Muscle of leg (tissue), 11 donors: Measurements from ENCODE around the gene BABAM2. TPM values are rescaled to one million over a fixed set of nuclear protein-coding genes. Genes with fewer than 3 reads are reported as not detected.

Source experiments
- DNase-seq: peaks from one replicate; pipeline ENCODE4 v3.0.0; 2013
- H3K27ac ChIP-seq: one replicate; pipeline ENCODE4 v1.5.1; 2013; ENCODE audit warnings: mild to moderate bottlenecking, low read length, control low read depth
- H3K27me3 ChIP-seq: one replicate; pipeline ENCODE4 v1.6.1; 2013; ENCODE audit warnings: low read length; ENCODE audit not compliant: control insufficient read depth, insufficient read depth
- H3K36me3 ChIP-seq: one replicate; pipeline ENCODE4 v1.6.1; 2013; ENCODE audit warnings: low read length; ENCODE audit not compliant: control insufficient read depth, insufficient read depth
- H3K4me1 ChIP-seq: one replicate; pipeline ENCODE4 v1.6.1; 2013; ENCODE audit warnings: low read length; ENCODE audit not compliant: control insufficient read depth, insufficient read depth
- H3K4me3 ChIP-seq: one replicate; pipeline ENCODE4 v1.5.1; 2013; ENCODE audit warnings: low read length, control low read depth
- H3K9me3 ChIP-seq: replicated peaks from 2 replicates; pipeline ENCODE4 v1.6.1; 2013; ENCODE audit warnings: low read depth, low read length; ENCODE audit not compliant: control insufficient read depth
- WGBS: methylation state at CpG from one replicate; pipeline ENCODE4 v1.1.5; 2013; ENCODE audit warnings: missing lambda C conversion rate; ENCODE audit not compliant: insufficient coverage; 5-methylcytosine and 5-hydroxymethylcytosine counted together
- polyA plus RNA-seq, 8 donors: library from polyadenylated mRNA; unstranded; fragments of 120-200 nt; gene quantifications; one replicate each; pipeline versions ENCODE4 v1.2.1 to v1.2.3, GENCODE V29; 2013; ENCODE audit warnings: inconsistent platforms in 1 of 8, low replicate concordance in 1 of 8; ENCODE audit not compliant: insufficient read length in 8 of 8, insufficient read depth in 1 of 8
- total RNA-seq: library from RNA; stranded (reverse); fragments of 120-200 nt; gene quantifications from one replicate; pipeline ENCODE4 v1.2.4, GENCODE V29; 2013

Gene BABAM2
- total and polyA plus RNA-seq, 9 donors = 16.1 to 23.6 (median 21.4) TPM

DNA sequence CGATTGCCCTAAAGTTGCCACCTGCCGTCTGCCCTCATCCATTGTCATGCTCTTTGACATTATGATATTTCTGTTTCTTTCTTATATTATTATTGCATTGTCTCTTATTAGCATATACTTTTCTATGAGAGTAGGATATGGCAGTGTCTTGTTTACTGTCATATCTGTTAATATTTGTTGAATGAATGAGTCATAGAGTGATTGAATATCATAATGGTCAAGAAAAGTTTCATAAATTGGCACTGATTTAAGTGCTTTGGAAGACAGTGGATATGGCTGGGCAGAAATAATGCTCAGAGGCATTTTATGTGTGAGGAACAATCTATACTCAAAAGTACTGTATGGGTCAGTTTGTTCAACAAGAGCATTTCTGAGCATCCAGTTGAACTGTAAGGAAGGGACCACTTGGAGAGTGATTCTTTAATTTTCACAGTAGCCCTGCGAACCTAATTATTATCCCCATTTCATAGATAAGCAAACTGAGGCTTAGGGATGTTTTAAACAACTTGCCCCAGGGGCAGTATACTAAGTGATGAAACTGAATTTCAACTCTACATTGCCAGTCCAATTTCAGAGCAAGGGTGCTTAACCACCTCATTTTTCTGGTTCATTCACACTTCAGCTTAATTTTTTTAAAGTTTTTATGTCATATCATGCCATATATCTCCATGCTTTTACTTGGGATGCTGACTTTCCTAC is 326.7 kb downstream of the BABAM2 start:
- no peak overlapping the region for H3K27ac ChIP-seq
- no peaks in the 10 kb centered on the region for H3K9me3 ChIP-seq
- DNase-seq = no peak
- no peaks in the 10 kb centered on the region for H3K4me1 ChIP-seq
- WGBS = no CpG with 5 or more reads among the region's 3 CpGs
- no peaks in the 10 kb centered on the region for H3K27me3 ChIP-seq
- H3K36me3 ChIP-seq = no peaks in the 10 kb centered on the region
- no peak overlapping the region for H3K4me3 ChIP-seq

DNA sequence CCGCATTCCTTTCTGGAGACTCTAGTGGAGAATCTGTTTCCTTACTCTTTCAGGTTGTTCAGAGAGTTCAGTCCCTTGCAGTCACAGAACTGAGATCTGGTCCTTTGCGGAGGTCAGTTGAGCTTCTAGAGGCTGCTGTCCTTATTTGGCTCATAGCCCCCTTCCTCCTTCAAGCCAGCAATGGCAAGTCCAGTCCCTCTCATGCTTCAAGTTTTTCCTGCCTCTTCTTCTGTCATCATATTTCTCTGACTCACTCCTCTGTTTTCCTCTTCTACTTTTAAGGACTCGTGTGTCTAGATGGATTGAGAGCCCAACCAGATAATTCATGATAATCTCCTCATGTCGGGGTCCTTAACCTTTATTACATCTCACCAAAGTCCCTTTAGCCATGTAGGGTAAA is 328.6 kb downstream of the BABAM2 start:
- no peak for DNase-seq
- 95% methylated on average over 2 of the region's 4 CpGs for WGBS

DNA sequence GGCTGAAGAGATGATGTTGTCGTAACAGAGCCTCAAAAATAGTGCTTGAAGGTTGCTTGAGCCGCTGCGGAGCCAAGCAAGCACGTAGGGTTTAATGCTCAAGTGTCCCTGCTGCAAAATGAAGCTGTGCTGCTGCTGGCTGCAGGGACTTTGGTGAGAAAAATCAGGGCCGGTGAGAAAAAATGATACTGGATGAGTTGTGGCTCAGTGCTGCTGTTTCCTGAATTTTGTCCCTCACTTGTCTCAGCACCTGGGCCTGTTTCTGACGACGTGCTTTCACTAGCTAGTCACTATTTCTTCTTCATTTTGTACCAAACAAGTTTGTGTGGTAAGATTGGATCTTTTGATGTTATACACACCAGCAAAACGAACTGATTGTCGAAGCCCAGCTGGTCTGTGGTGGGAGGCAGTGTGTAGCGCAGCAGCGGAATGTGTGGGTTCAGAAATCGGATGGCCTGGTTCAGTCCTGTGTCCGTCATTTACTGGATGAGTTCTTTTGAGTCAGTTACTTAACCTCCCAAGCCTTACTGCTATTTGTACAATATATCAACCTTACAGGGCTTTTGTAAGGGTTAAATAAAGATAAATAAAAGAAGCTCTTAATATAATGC is 329.3 kb downstream of the BABAM2 start:
- Histone ChIP-seq H3K27me3 (no peaks in the 10 kb centered on the region), H3K27ac (no peak overlapping the region), H3K9me3 (no peaks in the 10 kb centered on the region), H3K4me3 (no peak overlapping the region), H3K36me3 (no peaks in the 10 kb centered on the region), H3K4me1 (no peaks in the 10 kb centered on the region)
- WGBS = 74% methylated on average over 6 of the region's 13 CpGs
- no peak for DNase-seq

More for the DNA sequence above, 328.6 kb downstream of the BABAM2 start:
- H3K27me3 ChIP-seq = no peaks in the 10 kb centered on the region
- H3K27ac ChIP-seq = no peak overlapping the region
- H3K9me3 ChIP-seq = no peaks in the 10 kb centered on the region
- H3K4me1 ChIP-seq = no peaks in the 10 kb centered on the region
- no peaks in the 10 kb centered on the region for H3K36me3 ChIP-seq
- no peak overlapping the region for H3K4me3 ChIP-seq

- DNase-seq = peak; percentile 82
- Histone ChIP-seq H3K4me1 (no peaks in the 10 kb centered on the region), H3K27me3 (no peaks in the 10 kb centered on the region), H3K27ac (no peak overlapping the region), H3K36me3 (no peaks in the 10 kb centered on the region), H3K9me3 (no peaks in the 10 kb centered on the region), H3K4me3 (no peak overlapping the region)
- WGBS = 47% methylated on average over 6 of the region's 9 CpGs
Observed at GRCh38 chr2:28224648-28225472, 334.3 kb downstream of the BABAM2 start.

- no peak for DNase-seq
- WGBS = no CpG with 5 or more reads among the region's 3 CpGs
- no peak overlapping the region for H3K27ac ChIP-seq
- no peaks in the 10 kb centered on the region for H3K27me3 ChIP-seq
- H3K4me3 ChIP-seq = no peak overlapping the region
- H3K4me1 ChIP-seq = no peaks in the 10 kb centered on the region
- H3K36me3 ChIP-seq = no peaks in the 10 kb centered on the region
- H3K9me3 ChIP-seq = no peaks in the 10 kb centered on the region
Observed at GRCh38 chr2:28225473-28226080, 335.0 kb downstream of the BABAM2 start.

DNA sequence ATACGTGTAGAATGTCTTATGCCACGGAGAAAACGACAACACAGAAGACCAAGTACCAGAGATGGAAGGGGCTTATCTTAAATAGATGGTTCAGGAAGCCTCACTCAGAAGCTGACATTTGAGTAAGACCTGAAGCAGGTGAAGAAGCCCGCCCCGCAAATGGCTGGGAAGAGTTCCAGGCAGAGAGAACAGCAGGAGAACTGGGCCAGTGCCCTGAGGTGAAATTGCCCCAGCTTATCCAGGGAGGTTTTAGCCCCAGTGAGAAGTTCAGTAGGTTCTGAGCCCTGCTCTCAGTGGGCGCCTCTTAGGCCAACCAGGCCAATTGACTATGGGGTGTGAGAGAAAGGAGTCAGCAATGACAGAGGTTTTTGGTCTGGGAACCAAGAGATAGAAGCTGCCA is 336.0 kb downstream of the BABAM2 start:
- Histone ChIP-seq H3K4me3 (no peak overlapping the region), H3K4me1 (peaks cover 5% of the 10 kb centered on the region), H3K27me3 (no peaks in the 10 kb centered on the region), H3K27ac (no peak overlapping the region), H3K9me3 (no peaks in the 10 kb centered on the region), H3K36me3 (no peaks in the 10 kb centered on the region)
- 92% methylated on average over 6 of the region's 6 CpGs for WGBS
- DNase-seq = no peak

- Histone ChIP-seq H3K27ac (no peak overlapping the region), H3K9me3 (no peaks in the 10 kb centered on the region), H3K4me1 (peaks cover 5% of the 10 kb centered on the region), H3K27me3 (no peaks in the 10 kb centered on the region), H3K4me3 (no peak overlapping the region), H3K36me3 (no peaks in the 10 kb centered on the region)
- 57% methylated on average over 1 of the region's 3 CpGs for WGBS
- no peak for DNase-seq
Observed at GRCh38 chr2:28227498-28227897, 337.0 kb downstream of the BABAM2 start.

- Histone ChIP-seq H3K9me3 (no peaks in the 10 kb centered on the region), H3K36me3 (no peaks in the 10 kb centered on the region), H3K4me1 (peaks cover 5% of the 10 kb centered on the region), H3K27me3 (no peaks in the 10 kb centered on the region), H3K27ac (no peak overlapping the region), H3K4me3 (no peak overlapping the region)
- peak; percentile 50 for DNase-seq
- WGBS = no CpG with 5 or more reads among the region's 1 CpG
Observed at GRCh38 chr2:28228434-28228995, 338.0 kb downstream of the BABAM2 start.

- WGBS = 43% methylated on average over 4 of the region's 4 CpGs
- no peaks in the 10 kb centered on the region for H3K36me3 ChIP-seq
- H3K9me3 ChIP-seq = no peaks in the 10 kb centered on the region
- peaks cover 5% of the 10 kb centered on the region for H3K4me1 ChIP-seq
- no peak overlapping the region for H3K27ac ChIP-seq
- DNase-seq = peak; percentile 54
- H3K27me3 ChIP-seq = no peaks in the 10 kb centered on the region
- H3K4me3 ChIP-seq = no peak overlapping the region
Observed at GRCh38 chr2:28231110-28231631, 340.6 kb downstream of the BABAM2 start.
